ENCODE data around the gene PLEKHM3.

GRCh38 chr2:207847807-207848544, 177.4 kb downstream of the PLEKHM3 start:
- TF ChIP-seq GATA3 (IDR thresholded peaks at IDR 0.05; ENCODE audit: low read depth, low read length) (no peak), GATA2 (IDR thresholded peaks at IDR 0.05; ENCODE audit: low read depth, low read length) (no peak)
